Measurements from ENCODE around the gene CCDC33. TPM values are rescaled to one million over a fixed set of nuclear protein-coding genes. Genes with fewer than 3 reads are reported as not detected.

The CCDC33 gene
- 0.29 and 1.6 TPM in 2 replicates for total RNA-seq

GRCh38 chr15:74235962-74236361 is at the start of gene CCDC33:
TSS of gene CCDC33 (plus strand) at chr15:74236326. CDS start at chr15:74236720, 394 bp downstream.

DNA sequence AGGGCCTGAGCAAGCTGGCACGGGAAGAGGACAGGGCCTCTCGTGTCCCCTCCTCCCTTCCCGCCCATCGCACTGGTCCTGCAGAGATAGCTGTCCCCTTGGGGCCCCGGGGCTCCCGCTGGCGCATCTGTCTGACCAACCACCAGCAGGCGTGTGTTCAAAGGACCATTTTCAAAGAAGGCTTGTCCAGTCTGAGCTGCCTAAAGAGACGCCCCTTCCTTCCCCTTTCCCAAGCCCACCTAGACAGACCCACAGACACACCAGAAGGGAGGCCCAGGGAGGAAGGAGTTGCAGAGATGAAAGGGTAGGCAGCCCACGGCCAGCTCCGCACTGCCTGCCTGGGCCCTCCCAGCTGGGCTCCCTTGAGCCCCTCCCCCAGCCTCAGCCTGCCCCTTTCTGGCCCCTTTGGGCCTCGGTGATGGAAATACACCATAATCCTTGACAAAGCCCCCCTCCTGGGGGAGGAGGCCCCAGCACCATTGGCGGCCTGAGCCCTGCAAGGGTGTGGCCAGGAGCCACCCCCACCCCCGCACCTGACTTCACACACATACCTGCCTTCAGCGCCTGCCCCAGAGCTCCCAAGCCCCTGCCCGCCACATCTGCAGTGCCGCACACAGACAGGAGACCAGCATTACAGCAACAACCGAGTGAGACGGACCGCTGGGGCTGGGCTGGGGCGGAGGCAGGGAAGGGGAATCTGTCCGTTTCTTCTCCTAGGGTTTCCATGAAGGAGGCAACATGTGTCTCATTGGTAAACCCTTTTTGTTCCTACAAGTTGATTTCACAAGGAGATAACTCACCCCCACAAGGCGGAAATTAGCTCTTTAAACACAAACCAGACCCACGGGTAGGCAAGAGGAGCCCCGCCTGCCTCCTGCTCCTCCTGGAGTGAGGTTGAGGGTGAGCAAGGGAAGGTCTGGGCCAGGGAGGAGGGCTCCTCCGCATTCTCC is 33.4 kb upstream of the CCDC33 start, which contains the start of gene STRA6:
TSS of gene STRA6 (minus strand) at position 336 of the 950 bp plus-strand sequence. CDS start 520 bp downstream, outside the sequence.

DNA sequence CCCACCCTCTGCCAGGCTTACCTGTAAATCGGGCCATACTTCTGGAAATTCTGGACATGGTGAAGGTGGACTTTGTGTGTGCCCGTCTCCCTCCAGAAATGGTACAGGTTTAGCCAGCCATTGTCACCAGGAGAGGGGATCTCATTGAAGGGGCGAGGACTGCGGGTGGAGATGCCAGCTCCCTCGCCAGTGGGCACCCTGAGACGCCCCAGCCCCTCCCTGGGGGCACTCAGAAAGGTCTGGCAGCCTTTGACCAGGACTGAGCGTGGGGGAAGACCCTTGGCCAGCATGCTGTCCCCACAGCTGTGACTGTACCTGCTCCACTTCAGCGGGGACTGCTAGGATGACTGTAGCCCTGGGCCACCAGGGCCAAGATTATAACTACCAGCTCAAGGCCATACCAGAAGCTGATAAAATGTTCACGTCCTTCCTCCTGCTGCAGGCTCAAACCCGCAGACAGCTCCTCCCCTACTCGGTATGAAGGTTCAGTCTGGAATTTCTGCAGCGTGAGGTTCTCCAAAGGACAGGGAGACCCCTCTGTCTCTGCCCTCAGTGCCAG is 131.2 kb downstream of the CCDC33 start, which contains the start of gene CYP11A1:
TSS of gene CYP11A1 (minus strand) at position 351 of the 559 bp plus-strand sequence. CDS start at position 290, 61 bp downstream.

Other genes with a start within 250 kb of the CCDC33 start
- 20.8 and 23.7 TPM in 2 replicates for gene STOML1, start 244.0 kb upstream of the CCDC33 start, total RNA-seq
- gene PML, start 241.6 kb upstream of the CCDC33 start, total RNA-seq: 48.1 and 50.2 TPM in 2 replicates
- gene GOLGA6A, start 153.8 kb upstream of the CCDC33 start, total RNA-seq: not detected in 2 replicates
- gene ISLR2, start 105.7 kb upstream of the CCDC33 start, total RNA-seq: 0.18 TPM in 1 of 2 replicates, not detected in the other
- 136 and 187 TPM in 2 replicates for gene ISLR, start 62.6 kb upstream of the CCDC33 start, total RNA-seq
- 9.4 and 11.2 TPM in 2 replicates for gene STRA6, start 33.5 kb upstream of the CCDC33 start, total RNA-seq
- 0.53 and 3.2 TPM in 2 replicates for gene CYP11A1, start 131.3 kb downstream of the CCDC33 start, total RNA-seq
- 71.4 and 86.2 TPM in 2 replicates for gene SEMA7A, start 197.6 kb downstream of the CCDC33 start, total RNA-seq
- 102 and 103 TPM in 2 replicates for gene UBL7, start 224.8 kb downstream of the CCDC33 start, total RNA-seq